GM12865 (cell line): ENCODE measurements around the gene ATF7.
A peak's percentile ranks its signal among the peaks of the same experiment; 100 is the strongest.

Experiments used
- DNase-seq: peaks from one replicate; pipeline ENCODE4 v3.0.0; 2010; ENCODE audit warnings: low read depth
- H3K4me3 ChIP-seq: 2 replicates; pipeline ENCODE4 v1.5.1; 2011; ENCODE audit warnings: mild to moderate bottlenecking, low read depth, low read length, control low read depth
- TF ChIP-seq, protein P1 (sequence below): IDR thresholded peaks from 2 replicates; pipeline ENCODE4 v1.5.1; 2011; ENCODE audit warnings: low read length, control low read depth, low read depth, inconsistent platforms; ENCODE audit not compliant: insufficient read depth; ENCODE audit errors: missing control alignments

ATF7 gene

DNA sequence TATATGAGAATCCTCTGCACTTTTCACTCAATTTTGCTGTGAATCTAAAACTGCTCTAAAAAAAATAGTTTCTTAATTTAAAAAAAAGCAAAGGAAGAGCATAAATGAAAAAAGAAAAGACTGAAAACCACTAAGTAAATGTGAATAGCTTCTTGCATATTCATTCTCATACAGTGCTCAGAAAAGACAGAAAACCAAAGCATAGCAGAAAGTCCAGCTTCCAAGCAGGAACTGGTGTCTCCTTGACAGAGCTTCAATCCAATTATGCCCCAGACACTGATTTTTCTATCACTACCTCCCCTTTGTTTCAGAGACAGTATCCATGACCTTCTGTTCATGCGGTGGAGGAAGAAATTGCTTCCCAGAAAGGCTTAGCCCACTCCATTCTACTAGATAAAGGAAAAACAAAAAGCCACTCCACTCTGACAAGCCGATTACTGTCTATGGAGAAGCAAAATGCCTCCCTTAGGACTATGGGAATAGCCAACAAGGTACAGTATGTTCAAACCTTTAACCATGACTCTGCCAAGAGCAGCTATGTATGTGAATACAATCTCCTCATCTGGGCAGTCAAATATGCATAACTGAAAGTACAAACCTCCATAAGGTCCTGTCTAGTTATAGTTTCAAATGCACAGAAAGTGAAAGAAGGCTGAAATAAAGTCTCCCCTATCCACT lies 40.6 kb downstream of the ATF7 start:
- H3K4me3 ChIP-seq, result no peak overlapping the region
- TF ChIP-seq, protein P1, sequence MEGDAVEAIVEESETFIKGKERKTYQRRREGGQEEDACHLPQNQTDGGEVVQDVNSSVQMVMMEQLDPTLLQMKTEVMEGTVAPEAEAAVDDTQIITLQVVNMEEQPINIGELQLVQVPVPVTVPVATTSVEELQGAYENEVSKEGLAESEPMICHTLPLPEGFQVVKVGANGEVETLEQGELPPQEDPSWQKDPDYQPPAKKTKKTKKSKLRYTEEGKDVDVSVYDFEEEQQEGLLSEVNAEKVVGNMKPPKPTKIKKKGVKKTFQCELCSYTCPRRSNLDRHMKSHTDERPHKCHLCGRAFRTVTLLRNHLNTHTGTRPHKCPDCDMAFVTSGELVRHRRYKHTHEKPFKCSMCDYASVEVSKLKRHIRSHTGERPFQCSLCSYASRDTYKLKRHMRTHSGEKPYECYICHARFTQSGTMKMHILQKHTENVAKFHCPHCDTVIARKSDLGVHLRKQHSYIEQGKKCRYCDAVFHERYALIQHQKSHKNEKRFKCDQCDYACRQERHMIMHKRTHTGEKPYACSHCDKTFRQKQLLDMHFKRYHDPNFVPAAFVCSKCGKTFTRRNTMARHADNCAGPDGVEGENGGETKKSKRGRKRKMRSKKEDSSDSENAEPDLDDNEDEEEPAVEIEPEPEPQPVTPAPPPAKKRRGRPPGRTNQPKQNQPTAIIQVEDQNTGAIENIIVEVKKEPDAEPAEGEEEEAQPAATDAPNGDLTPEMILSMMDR, result no peak
- DNase-seq, result peak; percentile 58

DNA sequence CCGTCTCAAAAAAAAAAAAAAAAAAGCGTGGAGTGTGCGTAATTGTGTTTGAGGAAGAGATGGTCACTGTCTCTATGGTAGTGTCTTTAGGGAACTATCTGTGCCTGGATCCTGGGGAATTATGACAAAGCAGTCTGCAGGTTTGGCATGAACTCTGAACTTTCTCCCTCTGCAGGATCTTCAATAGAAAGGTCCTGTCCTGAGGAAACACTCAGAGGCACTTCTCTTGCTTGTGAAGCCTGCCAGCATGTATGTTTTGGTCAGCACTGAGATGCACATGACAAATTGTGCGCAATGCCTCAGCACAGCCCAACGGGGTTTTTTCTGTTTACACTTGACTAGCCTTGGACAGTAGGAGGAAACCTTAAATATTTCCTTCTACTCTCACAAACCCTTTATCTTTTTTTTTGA lies 46.6 kb downstream of the ATF7 start:
- peak; percentile 82 for DNase-seq
- TF ChIP-seq, protein P1, result no peak
- no peak overlapping the region for H3K4me3 ChIP-seq

DNA sequence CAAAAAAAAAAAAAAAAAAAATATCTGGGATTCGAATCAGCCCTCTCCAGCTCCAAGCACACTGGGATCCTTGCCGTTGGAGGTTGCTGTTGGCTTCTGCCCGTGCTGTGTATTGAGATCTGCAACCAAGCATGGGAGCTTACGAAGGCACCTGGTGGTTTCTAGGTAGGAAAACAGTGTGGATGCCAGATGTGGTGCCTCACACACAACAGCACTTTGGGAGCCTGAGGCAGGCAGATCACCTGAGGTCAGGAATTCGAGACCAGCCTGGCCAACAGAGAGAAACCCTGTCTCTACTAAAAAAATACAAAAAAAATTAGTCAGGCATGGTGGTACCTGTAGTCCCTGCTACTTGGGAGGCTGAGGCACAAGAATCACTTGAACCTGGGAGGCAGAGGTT lies 47.4 kb downstream of the ATF7 start:
- H3K4me3 ChIP-seq, result no peak overlapping the region
- no peak for DNase-seq
- TF ChIP-seq, protein P1, result no peak

DNA sequence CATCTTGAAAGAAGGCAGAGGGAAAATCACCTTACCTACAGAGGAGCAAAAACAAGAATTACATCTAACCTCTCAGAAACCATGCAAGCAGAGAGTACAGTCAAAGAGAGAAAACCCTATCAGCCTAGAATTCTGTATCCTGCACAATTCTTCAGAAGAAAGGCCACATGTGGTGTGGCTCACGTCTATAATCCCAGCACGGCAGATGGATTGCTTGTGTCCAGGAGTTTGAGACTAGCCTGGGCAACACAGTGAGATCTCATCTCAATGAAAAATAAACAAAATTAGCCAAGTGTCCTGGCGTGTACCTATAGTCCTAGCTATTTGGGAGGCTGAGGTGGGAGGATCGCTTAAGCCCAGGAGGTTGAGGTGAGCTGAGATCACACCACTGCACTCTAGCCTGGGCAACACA lies 48.2 kb downstream of the ATF7 start:
- DNase-seq, result peak; percentile 76
- TF ChIP-seq, protein P1, result no peak
- H3K4me3 ChIP-seq, result no peak overlapping the region

DNA sequence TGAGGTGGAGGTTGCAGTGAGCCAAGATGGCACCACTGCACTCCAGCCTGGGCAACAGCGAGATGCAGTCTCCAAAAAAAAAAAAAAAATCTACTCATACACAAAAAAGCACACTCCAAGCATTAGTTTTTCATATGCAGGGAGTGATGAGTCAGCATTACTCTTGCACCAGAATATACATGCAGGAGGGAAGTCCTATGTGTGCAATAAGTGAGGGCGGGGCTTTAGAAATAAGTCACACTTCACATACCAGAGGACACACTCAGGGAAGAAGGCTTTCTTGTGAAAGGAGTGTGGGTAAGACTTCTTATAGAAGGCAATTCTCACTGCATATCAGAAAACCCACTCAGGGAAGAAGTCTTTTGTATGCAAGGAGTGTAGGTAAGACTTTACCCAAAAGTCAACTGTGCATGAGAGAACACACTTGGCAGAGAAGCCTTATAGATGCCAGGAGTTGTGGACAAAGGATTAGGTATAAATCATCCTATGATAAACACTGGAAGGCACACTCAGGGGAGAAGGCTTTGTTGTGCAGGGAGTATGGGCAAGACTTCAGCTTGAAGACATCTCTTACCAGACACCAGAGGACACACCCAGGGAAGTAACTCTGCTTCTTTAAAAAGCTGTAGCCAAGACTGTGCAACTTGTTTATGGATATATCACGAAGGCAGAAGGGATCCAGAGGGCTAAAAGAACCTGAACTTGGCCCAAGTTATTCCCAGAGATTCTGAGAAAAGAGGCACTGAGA lies 50.5 kb downstream of the ATF7 start:
- no peak for DNase-seq
- no peak overlapping the region for H3K4me3 ChIP-seq
- TF ChIP-seq, protein P1, result no peak

DNA sequence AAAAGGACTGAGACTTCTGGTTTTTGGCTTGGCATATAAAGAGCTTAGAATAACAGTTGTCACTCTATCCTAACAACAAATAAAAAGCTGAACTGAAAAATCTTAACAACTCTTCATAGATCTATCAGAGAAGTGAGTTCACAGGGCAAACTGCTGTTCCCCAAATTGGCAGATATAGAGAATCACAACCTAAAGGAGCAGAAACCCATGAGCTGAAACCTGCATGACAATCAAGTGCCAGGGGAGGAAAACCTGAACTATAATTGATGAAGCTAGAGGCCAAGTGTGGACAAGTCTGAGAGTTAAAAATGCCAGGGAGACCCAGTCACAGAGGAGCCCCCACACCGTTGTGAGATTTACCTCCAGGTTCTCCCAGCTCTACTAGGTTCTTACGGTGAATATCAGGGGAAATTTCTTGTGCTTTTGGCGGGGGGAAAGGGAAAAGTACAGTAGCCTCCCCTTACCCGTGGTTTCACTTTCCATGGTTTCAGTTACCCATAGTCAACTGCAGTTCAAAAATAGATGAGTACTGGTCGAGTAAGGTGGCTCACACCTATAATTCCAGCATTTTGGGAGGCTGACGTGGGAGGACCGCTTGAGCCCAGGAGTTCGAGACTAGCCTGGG lies 53.9 kb downstream of the ATF7 start:
- DNase-seq, result peak; percentile 8
- H3K4me3 ChIP-seq, result no peak overlapping the region
- TF ChIP-seq, protein P1, result no peak
